HG03045 (cell line): ENCODE data around the gene CCDC33.

Experiments
- ATAC-seq: cut with Tn5 transposase; IDR thresholded peaks from one replicate; pipeline ENCODE4 v1.9.1; 2021; ENCODE audit warnings: mild to moderate bottlenecking, moderate library complexity; ENCODE audit not compliant: unreplicated experiment

CCDC33 gene

DNA sequence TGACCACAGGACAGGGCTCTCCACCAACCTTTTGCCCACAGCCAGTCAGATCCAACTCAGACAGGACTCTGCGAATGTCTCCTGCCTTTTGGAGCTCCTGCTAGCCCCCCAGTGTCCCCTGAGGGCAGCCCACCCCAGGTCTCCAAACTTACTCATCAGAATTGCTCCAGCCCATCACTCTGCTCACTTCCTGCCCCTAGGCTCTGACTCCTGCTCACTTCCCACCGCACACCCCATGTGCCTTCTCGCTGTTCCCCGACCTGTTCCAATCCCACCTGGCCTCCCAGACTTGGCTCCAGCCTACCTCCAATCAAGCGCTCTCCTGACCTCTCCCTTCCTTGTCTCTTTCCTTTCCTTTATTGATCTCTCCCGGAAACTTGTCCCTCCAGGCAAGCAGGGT lies 27.6 kb upstream of the CCDC33 start:
- ATAC-seq = no peak

DNA sequence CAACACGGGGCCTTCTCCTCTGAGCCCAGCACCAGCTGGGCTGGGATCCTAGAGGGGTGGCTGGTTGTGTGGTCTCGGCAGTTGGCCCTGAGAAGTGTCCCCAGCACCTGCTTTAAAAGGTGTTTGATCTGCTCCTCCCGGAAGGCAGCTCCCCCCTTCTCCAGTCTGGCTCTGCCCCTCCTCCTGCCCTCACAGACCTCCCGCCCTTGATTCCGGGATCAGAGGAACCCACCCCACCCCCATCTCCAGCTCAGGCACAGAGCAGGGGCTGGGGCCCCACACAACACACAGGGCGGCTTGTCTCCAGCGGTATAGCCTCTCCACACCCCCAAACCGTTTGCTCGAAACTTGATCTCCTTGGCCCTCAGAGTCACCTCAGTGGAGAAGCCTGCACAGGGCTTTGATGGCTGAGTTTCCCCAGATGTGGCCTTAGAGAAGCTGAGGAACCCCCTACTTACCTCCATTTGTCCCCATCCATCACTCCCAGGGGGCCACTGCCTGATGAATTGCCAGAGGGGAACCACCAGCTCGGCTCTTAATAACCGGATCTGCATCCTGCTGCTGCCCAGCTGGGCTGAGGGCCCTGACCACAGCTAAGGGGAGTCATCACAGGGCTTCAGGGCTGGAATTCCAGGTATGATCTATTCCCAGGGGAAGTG lies 27.1 kb upstream of the CCDC33 start:
- ATAC-seq = no peak

DNA sequence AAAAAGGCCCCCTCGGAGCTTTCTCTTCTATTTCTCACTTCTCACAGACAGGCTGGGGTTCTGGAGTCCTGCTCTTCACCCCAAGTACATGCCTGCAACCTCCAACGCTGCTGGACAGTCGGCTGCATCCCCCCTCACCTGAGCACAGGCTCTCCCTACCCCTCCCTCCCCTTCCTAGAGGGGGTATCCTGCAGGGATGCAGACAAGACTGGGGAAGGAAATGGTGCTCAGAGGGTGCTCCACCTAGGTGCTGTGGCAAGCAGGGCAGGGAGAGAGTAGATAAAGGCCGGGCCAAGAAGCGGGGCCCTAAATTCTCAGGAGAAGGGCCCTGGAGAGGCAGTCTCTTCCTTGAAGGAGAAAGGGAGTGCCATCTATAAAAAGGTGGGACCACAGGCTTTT lies 26.6 kb upstream of the CCDC33 start:
- no peak for ATAC-seq

DNA sequence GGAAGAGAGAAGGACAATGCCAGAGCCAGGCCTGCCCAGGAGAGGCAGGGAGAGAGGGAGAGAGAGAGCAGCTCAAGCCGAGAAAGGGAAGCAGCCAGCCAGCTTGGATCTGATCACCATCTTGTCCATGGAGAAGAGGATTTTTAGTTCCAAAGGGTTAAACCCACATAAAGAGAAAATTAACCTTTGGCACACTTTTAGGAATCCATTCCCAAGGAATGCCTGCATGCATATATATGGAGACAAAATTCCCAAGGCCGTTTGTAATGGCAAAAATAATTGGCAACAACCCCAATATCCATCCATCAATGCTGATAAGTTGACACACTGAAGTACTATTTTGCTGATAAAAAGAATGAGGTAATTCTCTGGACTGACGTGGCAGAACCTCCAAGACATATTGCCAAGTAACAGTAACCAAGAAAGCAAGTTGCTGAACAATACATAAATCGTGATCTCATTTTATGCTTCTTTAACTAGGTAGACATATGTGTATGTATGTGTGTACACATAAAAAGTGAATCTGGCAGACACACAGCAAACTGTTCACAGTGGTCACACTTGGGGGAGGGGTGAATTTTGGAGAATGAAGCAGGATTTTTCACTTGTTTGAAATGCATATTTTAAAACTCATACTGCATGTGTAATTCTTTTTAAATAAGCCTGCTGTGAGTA lies 26.0 kb upstream of the CCDC33 start:
- no peak for ATAC-seq

DNA sequence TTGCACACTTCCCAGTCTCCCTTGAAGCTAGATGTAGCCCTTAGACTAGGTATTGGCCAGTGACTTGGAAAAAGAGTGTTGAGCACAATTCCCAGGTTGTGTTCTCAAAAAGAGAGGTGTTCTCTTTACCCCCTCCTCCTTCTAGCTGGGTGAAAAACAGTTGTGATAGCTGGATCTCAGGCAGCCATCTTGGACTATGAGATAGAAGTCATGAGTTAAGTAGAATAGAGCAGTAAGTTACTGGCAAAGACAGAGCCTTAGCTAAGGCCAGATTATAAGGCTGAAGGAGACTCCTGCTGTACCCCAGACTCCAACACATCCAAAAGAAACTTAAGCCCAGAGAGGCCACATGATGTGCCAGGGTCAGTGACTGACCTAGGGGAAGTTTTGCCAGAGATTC lies 25.4 kb upstream of the CCDC33 start:
- ATAC-seq = no peak

DNA sequence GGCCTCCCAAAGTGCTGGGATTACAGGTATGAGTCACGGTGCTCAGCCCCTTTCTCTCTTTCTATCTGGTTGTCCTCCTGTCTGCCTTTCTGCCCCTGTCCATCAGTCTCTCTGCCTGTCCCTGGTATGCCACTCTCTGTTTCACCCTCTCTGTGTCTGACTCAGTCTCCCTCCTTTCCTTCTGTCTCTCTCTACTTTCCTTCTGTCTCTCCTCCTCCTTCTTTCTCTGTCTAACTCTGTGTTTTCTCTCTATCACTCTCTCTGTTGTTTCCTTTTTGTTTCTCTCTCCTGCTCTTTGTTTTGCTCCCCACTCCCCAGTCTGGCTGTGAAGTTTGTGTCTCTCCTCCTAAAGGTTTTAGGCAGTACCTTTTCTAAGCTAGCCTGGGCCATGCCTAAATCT lies 24.5 kb upstream of the CCDC33 start:
- no peak for ATAC-seq

DNA sequence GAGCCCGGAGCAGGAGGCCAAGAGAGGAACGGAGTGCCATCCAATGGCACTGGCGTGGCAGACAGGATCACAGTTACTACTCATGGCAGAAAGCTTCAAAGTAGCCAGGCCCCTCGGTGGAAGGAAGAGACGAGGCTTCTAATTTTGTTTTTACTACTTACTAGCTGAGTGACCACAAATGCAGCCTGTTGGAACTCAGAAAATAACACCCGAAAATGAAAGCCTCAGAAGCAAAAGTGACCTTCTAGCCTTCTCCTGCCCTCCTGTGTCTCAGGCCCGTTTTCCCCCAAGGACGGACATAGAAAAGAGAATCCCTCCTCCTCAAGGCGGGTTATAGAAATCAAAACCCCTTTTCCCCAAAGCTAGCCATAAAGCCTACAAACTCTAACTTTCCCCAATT lies 23.6 kb upstream of the CCDC33 start:
- no peak for ATAC-seq

DNA sequence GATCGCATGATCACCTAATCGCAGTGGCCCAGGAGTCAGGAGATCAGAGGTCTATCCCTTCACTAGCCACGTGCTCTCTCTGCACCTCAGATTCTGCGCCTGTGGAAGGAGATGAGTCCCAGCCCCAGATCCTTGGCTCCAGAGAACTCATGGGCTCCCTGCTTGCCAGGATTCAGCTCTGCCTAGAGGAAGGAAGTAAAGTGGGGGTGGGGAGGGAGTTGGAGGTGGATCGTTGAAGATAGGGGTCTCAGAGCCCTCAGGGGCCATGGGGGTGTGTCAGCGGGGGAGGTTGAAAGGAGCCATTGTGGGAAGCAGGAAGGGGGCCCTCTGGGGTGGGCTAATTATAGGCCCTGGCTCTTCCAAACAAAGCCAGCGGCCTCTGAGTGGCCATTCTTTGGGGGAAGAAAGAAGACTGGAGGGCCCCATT lies 22.3 kb upstream of the CCDC33 start:
- ATAC-seq = no peak

DNA sequence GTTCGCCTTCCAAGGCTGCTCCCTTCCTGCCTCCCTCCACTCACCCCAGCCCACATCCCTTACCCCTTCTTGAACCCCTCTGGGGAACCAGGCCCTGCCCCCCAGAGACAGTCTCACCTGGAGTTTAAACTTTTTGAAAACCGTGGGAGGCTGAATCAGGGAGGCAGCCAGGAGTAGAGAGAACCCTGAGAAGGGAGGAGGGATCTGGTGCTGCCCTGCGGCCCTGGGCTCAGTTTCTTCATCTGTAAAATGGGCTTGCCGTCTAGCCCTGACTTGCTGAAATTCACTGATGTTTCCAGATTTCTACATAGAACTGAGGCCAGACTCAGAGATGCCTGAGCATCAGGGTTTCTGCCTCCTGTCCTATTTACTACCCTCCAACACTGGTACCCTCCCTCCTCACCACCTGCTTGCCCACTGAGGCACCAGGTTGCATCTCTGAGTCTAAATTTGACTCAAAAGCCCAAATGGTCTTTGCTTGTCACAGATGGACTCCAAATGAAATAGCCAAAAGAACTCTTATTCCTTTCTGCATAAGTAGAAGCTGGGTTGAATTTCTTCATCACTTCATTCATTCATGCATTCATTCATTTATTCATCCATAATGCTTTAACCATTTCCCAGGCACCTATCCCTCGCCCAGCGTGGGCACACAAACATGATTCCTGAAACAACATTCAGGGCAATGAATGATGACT lies 21.7 kb upstream of the CCDC33 start:
- ATAC-seq = no peak

DNA sequence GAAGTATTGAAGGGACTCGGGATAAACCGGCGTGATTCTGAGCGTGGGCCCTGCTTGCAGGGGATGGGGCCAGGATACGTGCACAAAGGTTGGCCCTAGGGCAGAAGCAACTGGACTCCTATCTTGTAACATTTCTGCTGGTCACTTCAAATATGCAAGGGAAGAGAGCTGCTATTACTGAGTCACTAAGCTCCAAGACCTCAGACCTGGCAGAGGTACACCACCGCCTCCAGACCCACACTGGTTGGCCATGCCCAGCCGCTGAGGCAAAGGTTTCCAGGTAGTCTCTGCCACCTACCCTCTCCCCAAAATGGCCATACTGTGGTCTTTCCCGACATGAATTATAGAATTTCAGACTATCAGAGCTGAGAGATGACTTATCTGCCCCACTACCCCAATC lies 20.2 kb upstream of the CCDC33 start:
- no peak for ATAC-seq

DNA sequence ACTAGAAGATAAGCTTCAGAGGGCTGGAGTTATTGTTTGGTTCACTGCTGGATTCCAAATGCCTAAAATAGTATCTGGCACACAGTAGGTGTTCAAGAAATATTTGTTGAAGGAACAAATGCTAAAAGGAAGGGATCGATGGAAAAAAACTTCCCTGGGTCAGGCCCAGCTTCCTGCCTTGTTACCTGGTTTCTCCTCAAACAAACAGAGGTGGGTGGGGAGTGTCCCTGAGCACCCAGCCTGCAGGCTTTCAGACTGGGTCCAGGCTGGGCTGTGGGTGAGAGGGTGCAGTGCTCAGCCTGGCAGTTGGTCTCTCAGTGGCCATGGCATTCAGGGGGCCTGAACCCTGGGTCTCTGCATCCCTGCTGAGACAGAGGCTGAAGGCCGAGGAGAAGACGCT lies 19.2 kb upstream of the CCDC33 start:
- no peak for ATAC-seq

DNA sequence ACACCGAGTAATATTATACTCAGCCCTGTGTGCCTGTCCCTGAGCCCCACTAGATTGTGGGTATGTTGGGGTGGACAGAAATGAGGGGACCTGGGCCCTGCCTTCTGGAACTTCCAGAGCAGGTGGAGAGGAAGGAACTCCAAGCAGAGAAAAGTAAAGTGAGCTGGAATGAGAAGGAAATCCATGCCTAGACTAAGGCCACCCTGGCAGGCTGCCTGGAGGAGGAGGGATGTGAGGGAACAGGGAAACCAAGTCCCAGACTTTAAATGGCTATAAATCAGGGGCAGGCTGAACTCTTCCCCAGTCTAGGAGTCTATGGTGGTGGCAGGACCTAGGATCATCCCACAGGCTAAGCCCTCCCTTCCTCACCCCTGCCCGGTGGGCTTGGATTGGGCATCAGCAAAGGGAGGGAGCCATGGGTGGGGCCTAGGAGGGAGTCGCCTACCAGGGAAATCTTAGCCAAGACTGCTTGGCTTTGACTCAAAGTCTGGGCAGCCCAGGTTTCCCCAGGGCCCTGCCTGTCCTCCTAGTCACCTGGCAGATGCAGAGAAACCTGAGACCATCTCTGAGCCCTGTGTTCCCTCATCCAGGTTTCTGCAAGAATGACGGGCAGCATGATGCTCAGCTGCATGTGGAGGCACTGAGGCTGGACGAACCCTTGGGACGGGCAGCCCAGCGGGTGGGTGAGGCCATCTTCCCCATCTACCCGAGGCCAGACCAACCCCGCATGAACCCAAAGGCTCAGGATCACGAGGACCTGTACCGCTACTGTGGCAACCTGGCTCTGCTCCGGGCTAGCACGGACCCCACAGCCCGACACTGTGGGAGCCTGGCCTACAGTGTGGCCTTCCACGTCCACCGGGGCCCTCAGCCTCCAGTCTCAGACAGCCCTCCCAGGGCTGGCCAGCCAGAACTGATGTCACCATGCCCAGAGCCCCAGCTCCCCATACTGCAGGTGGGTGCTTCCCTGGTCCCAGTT lies 17.9 kb upstream of the CCDC33 start:
- no peak for ATAC-seq

DNA sequence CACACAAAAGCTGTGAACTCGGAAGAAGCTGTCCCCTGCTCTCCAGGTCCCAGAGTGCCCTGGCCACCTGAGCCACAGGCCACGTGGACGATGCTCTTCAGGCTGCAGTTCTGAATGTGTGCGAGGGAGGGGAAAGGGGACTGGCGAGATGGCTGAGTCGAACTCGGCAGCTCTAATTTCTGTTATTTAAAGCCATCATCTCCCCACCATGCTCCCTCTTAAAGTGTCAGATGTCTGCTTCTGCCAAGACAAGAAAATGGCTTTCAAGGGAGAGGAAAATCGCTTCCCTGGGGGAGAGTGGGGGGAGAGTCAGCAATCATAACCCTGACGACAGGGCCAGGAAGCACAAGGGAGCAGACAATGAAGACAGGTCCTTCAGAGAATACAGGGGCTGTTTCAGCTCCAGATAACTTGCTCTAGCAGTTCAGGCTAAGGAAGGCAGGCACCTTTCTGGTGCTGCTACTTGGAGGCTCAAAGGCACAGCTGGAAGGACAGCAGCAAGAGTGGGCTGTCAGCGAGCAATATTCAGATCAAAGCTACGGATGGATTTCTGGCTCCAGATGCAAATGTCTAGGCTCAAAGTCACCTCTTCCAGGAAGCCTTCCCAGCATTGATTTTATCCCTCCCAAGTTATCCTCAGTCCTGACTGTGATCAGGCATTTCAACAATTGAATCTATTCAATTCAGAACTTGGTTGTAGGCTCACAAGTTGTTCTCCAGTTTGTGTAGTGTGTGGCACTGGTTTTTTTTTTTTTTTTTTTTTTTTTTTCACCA lies 15.5 kb upstream of the CCDC33 start:
- ATAC-seq = no peak

DNA sequence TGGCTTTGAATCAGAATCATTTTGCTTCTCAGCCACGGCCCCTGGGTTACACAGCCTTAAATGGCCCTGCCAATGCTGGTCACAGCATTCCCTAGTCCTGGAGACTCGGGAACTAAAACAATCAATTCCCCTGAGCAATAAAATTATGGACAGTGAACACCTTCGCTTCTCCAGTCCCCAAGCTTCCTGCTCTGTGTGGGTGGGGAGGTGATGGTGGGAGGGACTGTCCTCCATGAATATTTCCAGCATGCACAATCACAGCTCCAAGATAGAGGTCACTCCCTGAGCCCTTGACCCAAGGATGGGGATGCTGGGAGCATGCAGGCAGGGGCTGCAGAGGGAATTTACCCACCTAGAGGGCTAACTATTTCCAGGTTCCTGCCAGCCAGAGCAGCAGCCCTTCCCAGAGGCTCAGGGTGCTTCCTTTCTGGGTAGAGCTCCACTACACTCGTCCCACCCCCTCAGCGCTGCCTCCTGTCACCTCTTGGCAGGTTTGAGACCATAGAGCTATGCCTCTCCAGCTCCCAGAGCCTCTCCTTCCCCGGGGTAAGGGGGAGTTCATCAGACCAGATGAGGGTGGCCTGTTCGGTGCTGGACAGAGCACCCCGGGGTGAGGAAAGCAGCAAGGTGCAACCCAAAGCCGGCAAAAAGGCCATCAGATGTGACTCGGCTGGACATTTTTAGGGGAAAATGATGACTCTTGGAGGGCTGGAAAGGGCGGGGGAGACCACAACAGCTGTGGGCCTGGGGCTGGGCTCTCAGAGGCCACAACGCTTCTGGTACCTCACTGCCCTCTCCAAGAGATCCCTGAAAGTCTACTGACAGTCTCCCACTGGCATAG lies 14.5 kb upstream of the CCDC33 start:
- no peak for ATAC-seq

DNA sequence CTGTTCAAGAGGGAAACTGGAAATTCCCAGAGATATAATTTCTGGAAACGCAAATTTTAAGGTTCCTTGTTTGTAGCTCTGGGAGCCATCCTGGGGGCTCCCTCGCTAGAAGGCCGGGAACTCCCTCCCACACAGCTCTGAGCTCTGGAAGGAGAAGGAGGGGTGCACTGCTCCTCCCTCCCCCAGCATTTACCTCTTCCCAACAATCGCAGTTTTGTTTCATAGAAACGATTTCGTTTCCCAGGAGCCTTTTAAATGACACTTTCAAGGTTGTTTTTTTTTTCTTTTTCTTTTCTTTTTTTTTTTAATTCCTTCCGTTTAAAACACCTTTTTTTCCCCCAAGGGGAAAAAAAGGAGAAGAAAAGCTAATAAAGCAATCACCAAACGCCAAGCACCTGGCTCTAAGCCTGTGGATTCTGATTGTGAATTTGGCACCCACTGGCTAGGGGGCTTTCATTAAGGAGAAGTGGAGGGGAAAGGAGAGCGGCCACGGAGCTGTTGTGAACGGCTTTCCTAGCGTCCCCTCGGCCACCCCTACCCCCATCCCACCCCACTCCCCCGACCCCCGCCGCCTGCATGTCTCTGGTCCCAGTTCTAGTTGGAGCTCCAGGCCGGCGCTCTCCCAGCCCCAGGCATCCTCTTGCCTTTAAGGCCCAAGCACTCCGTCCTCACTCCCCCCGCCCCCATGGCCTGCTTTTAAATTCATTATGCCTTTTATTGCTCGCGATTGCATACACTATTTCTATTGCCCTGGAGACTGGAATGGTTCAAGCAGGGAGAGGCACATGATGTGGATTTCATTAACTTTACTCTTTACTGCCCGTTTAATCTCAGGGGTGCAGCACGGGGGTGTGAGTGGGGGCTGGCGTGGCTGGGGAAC lies 13.6 kb upstream of the CCDC33 start:
- ATAC-seq = no peak

DNA sequence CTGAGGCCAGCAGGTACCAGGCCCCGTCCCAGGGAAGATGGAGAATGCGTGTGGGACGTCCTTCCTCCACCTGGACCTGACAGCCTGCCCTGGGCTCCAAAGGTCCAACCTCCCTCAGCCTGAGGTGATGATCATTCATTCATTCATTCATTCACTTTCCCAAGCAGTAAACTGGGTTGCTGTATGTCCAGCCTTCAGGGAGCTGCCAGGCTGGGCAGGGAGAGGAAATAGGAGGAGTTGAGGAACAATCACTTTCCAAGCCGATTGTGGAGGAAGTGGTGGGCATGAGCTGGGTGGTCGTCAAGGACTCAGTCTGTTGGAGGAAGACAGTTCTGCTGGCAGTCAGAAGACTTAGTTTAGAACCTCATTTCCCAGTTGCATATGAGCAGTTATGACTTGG lies 10.2 kb upstream of the CCDC33 start:
- no peak for ATAC-seq

DNA sequence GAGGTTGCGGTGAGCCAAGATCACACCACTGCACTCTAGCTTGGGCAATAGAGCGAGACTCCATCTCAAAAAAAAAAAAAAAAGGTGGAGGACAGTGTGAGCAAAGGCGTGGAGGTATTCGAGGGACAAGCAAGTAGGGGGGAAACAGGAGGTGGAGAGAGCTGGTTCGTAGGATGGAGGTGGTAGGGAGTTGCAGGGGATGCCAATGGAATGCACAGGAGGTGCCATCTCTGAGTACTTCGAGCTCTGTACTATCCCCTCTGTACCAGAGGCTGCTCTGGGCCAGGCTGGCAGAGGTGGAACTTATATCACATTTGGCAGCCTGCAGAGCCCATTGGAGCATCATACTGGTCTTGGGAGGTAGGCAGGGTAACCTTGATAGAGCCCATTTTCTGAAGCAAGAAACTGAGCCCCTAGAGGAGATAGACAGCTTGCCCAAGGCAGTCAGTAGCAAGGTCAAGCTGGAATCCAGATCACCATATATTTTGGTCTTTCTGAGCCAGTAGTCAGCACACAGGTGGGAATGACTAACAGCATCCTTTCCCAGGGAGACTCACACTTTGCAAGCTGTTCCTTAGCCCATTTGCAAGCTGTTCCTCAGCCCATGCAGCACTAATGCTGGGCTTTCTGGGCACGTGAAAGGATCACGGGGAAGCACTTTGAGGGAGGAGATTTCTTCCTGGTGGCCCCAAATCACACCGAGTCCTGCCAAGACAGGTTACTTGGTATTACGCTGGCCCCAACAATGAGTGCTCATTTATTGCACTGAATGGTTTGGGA lies 9.2 kb upstream of the CCDC33 start:
- no peak for ATAC-seq
